Measurements from ENCODE around the gene RUVBL2. TPM values are rescaled to one million over a fixed set of nuclear protein-coding genes. Genes with fewer than 3 reads are reported as not detected.
"Not testable (repeated sequence)": the region's sequence is repeated elsewhere in the genome, so short reads cannot be mapped to it uniquely, and the experiment has no call there.

Gene RUVBL2
- polyA plus RNA-seq, 1 donor from 2014 or later = 184 TPM

GRCh38 chr19:49049834-49050233, 56.1 kb downstream of the RUVBL2 start:
- H3K27me3 ChIP-seq (ENCODE audit: insufficient read depth, low read depth, low read length); H3K4me3 ChIP-seq (ENCODE audit: low read length); H2AFZ ChIP-seq (ENCODE audit: low read depth, low read length); H3K36me3 ChIP-seq (ENCODE audit: insufficient read depth, low read length); H3K9ac ChIP-seq (ENCODE audit: low read length); H3K4me2 ChIP-seq (ENCODE audit: low read length); H3K27ac ChIP-seq (ENCODE audit: low read length); H4K20me1 ChIP-seq (ENCODE audit: insufficient read depth); H3K79me2 ChIP-seq (replicated peaks; ENCODE audit: insufficient read depth, low read length); H3F3A ChIP-seq (ENCODE audit: insufficient read depth, low read length, poor library complexity, severe bottlenecking); H3K9me3 ChIP-seq (ENCODE audit: low read length); H3K9me2 ChIP-seq (ENCODE audit: insufficient read depth, low read length): not testable (repeated sequence)

DNA sequence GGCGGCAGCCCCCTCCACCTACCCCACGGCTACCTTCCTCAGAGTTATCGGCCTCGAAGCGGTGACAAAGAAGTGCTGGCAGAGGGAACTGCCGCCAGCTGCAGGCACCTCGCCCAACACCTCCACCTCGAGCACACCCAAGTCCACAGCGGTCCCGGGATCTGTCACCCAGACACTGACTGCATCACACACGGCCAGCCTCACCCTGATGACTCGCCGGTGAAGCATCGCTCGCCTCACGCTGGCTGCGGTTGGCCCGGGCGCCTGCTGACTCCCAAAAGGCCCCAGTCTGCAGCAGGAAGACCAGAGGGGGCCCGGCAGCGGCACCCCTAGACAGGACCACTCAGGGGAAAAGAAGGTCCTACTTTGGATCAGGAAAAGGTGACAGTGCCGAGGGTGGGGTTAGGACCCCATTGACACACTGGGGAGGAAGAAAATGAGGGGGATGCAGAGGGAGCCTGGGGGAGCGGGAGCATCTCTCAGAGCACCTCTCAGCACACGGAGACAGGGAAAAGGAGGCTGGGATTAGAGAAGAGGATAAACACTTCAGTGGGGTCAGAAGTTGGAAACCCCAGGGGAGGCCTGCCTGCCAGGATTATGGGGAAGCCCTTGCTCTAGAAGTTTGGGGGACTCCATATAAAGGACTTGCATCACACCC, 56.8 kb downstream of the RUVBL2 start:
- H2AFZ ChIP-seq (ENCODE audit: low read depth, low read length); H3K4me3 ChIP-seq (ENCODE audit: low read length); H3K79me2 ChIP-seq (replicated peaks; ENCODE audit: insufficient read depth, low read length); H3K27ac ChIP-seq (ENCODE audit: low read length); H3F3A ChIP-seq (ENCODE audit: insufficient read depth, low read length, poor library complexity, severe bottlenecking); H3K9me3 ChIP-seq (ENCODE audit: low read length); H3K9ac ChIP-seq (ENCODE audit: low read length); H3K27me3 ChIP-seq (ENCODE audit: insufficient read depth, low read depth, low read length); H4K20me1 ChIP-seq (ENCODE audit: insufficient read depth); H3K4me2 ChIP-seq (ENCODE audit: low read length); H3K36me3 ChIP-seq (ENCODE audit: insufficient read depth, low read length); H3K9me2 ChIP-seq (ENCODE audit: insufficient read depth, low read length): not testable (repeated sequence)

DNA sequence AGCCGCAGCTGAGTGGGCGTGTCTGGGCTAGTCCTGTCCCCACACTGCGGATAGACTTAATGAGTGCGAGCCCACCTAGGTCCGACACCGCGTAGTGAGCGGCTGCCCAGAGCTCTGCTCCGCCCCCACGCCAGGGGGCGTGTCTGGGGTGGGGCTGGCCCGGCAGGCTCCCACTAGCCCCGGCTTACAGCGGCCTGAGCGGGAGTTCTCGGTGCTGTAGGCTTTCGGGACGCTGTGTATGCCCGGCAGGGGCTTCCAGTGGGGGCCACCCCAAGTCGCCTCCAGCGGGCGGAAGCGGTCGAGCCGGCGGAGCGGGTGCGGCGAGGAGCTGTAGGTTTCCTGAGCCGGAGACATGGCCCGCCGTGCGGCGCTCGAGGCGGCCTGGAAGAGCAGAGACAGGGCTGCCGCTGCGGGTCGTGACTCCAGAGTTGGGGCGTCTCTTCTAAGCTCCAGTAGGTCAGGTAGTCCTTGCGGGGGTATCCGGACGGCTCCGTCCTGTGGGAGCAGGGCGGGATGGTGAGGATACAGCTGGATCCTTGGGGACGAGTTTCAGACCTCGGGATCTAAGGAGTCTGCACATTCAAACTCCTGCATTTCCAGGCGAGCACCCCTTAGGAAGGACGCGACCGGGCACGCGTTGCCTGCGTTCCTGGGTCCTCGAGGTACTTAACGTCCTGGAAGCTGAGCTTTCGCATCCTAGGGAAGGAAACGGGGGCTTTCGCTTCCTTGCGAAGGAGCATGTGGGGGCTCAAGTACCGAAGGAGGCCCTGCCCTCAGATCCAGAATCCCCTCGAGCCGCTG, 62.6 kb downstream of the RUVBL2 start:
- no peaks in the 10 kb centered on the region for H3K36me3 ChIP-seq (ENCODE audit: insufficient read depth, low read length)
- no peak overlapping the region for H3K4me2 ChIP-seq (ENCODE audit: low read length)
- no peaks in the 10 kb centered on the region for H4K20me1 ChIP-seq (ENCODE audit: insufficient read depth)
- H3K9me2 ChIP-seq (ENCODE audit: insufficient read depth, low read length) = no peaks in the 10 kb centered on the region
- no peaks in the 10 kb centered on the region for H3K9me3 ChIP-seq (ENCODE audit: low read length)
- H2AFZ ChIP-seq (ENCODE audit: low read depth, low read length) = no peak overlapping the region
- no peaks in the 10 kb centered on the region for H3K79me2 ChIP-seq (replicated peaks; ENCODE audit: insufficient read depth, low read length)
- H3K4me3 ChIP-seq (ENCODE audit: low read length) = peak overlapping the region; percentile 58
- no peak overlapping the region for H3K9ac ChIP-seq (ENCODE audit: low read length)
- H3K27me3 ChIP-seq (ENCODE audit: insufficient read depth, low read depth, low read length) = peaks cover 32% of the 10 kb centered on the region
- H3F3A ChIP-seq (ENCODE audit: insufficient read depth, low read length, poor library complexity, severe bottlenecking) = no peaks in the 10 kb centered on the region
- no peak overlapping the region for H3K27ac ChIP-seq (ENCODE audit: low read length)
- TF ChIP-seq EZH2 (IDR thresholded peaks at IDR 0.05; ENCODE audit: borderline replicate concordance, insufficient read depth, low read length, poor library complexity, severe bottlenecking) (no peak), EP300 (conservative IDR thresholded peaks at IDR 0.05; ENCODE audit: poor library complexity, severe bottlenecking) (no peak), CTCF (IDR thresholded peaks at IDR 0.05; ENCODE audit: poor library complexity, severe bottlenecking) (peak; percentile 52), MXI1 (conservative IDR thresholded peaks at IDR 0.05; ENCODE audit: poor library complexity, severe bottlenecking) (no peak), REST (IDR thresholded peaks at IDR 0.05; ENCODE audit: borderline replicate concordance) (no peak)

DNA sequence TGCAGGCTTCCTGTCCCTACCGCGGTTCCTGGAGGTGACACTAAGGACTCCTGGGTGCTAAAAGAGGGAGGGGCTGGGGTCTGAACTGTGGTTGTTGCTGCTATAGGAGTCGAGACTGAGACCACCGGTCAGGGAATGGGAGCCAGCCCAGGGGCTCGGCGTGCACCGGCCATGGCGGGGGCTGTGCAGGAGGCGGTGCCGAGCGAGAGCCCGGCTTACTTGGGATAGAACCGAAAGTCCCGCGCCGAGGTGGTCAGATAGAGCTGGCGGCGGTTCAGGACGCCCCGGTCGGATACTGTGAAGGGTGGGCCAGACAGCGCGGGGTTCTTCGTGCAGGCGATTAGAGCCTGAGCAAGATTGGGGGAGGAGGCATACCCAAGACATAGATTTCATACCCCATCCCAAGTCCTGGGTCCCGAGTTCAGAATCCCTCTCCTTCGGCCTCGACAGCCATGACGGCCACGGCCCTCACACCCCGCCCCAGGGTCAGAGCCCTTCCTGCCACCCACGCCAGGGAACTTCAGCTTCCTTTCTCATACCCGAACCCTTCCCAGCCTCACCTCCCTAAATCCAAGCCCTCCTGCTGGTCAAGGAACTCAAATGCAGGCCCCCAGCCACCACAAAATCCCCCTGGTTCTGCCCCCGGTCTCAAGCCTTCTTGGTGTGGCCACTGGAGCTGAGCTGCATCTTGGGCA, 63.4 kb downstream of the RUVBL2 start:
- Histone ChIP-seq H3K4me3 (ENCODE audit: low read length) (peak overlapping the region; percentile 58), H3K27me3 (ENCODE audit: insufficient read depth, low read depth, low read length) (peaks cover 32% of the 10 kb centered on the region)
- not testable (repeated sequence) for H4K20me1 ChIP-seq (ENCODE audit: insufficient read depth); H3K79me2 ChIP-seq (replicated peaks; ENCODE audit: insufficient read depth, low read length); H3K9me2 ChIP-seq (ENCODE audit: insufficient read depth, low read length); H2AFZ ChIP-seq (ENCODE audit: low read depth, low read length); H3K27ac ChIP-seq (ENCODE audit: low read length); H3F3A ChIP-seq (ENCODE audit: insufficient read depth, low read length, poor library complexity, severe bottlenecking); H3K9ac ChIP-seq (ENCODE audit: low read length); H3K4me2 ChIP-seq (ENCODE audit: low read length); H3K9me3 ChIP-seq (ENCODE audit: low read length); H3K36me3 ChIP-seq (ENCODE audit: insufficient read depth, low read length)

All from neural cell (in vitro differentiated cells).